ENCODE data around the gene FBN2.
"Not testable (repeated sequence)": the region's sequence is repeated elsewhere in the genome, so short reads cannot be mapped to it uniquely, and the experiment has no call there.

FBN2 gene

GRCh38 chr5:128447224-128447623 lies 90.8 kb downstream of the FBN2 start:
- H3K4me3 Mint-ChIP-seq; H3K36me3 Mint-ChIP-seq; DNase-seq (ENCODE audit: low spot score in 2 of 2); H3K27ac Mint-ChIP-seq; ATAC-seq (ENCODE audit: low read depth); H3K27me3 Mint-ChIP-seq; H3K4me1 Mint-ChIP-seq; H3K9me3 Mint-ChIP-seq: not testable (repeated sequence)

GRCh38 chr5:128441941-128442350 lies 96.1 kb downstream of the FBN2 start:
- ATAC-seq (ENCODE audit: low read depth) (no peak), DNase-seq (ENCODE audit: low spot score in 2 of 2) (no peak)
- Mint-ChIP-seq H3K9me3 (peaks cover 2% of the 10 kb centered on the region), H3K36me3 (no peaks in the 10 kb centered on the region), H3K4me1 (no peaks in the 10 kb centered on the region), H3K4me3 (no peak overlapping the region), H3K27ac (no peak overlapping the region), H3K27me3 (no peaks in the 10 kb centered on the region)

GRCh38 chr5:128441165-128441564 lies 96.9 kb downstream of the FBN2 start:
- no peak overlapping the region for H3K27ac Mint-ChIP-seq
- H3K36me3 Mint-ChIP-seq: no peaks in the 10 kb centered on the region
- no peaks in the 10 kb centered on the region for H3K27me3 Mint-ChIP-seq
- ATAC-seq (ENCODE audit: low read depth): no peak
- H3K4me3 Mint-ChIP-seq: no peak overlapping the region
- no peak for DNase-seq (ENCODE audit: low spot score in 2 of 2)
- H3K9me3 Mint-ChIP-seq: no peaks in the 10 kb centered on the region
- H3K4me1 Mint-ChIP-seq: no peaks in the 10 kb centered on the region

- Mint-ChIP-seq H3K9me3 (no peaks in the 10 kb centered on the region), H3K4me1 (no peaks in the 10 kb centered on the region), H3K27me3 (no peaks in the 10 kb centered on the region), H3K4me3 (no peak overlapping the region), H3K36me3 (no peaks in the 10 kb centered on the region), H3K27ac (no peak overlapping the region)
- DNase-seq (ENCODE audit: low spot score in 2 of 2) (no peak), ATAC-seq (ENCODE audit: low read depth) (no peak)
Observed at GRCh38 chr5:128436749-128437188, 101.3 kb downstream of the FBN2 start.

- Mint-ChIP-seq H3K27ac (no peak overlapping the region), H3K9me3 (no peaks in the 10 kb centered on the region), H3K4me3 (no peak overlapping the region), H3K27me3 (no peaks in the 10 kb centered on the region), H3K4me1 (no peaks in the 10 kb centered on the region), H3K36me3 (no peaks in the 10 kb centered on the region)
- ATAC-seq (ENCODE audit: low read depth) (no peak), DNase-seq (ENCODE audit: low spot score in 2 of 2) (no peak)
Observed at GRCh38 chr5:128435861-128436260, 102.2 kb downstream of the FBN2 start.

GRCh38 chr5:128434993-128435392 lies 103.1 kb downstream of the FBN2 start:
- DNase-seq (ENCODE audit: low spot score in 2 of 2) (no peak), ATAC-seq (ENCODE audit: low read depth) (no peak)
- Mint-ChIP-seq H3K27ac (no peak overlapping the region), H3K4me1 (no peaks in the 10 kb centered on the region), H3K4me3 (no peak overlapping the region), H3K27me3 (no peaks in the 10 kb centered on the region), H3K9me3 (no peaks in the 10 kb centered on the region), H3K36me3 (no peaks in the 10 kb centered on the region)

GRCh38 chr5:128432913-128433440 lies 105.1 kb downstream of the FBN2 start:
- no peak overlapping the region for H3K4me3 Mint-ChIP-seq
- ATAC-seq (ENCODE audit: low read depth) (no peak), DNase-seq (ENCODE audit: low spot score in 2 of 2) (no peak)
- H3K9me3 Mint-ChIP-seq: peaks cover under 1% of the 10 kb centered on the region
- no peaks in the 10 kb centered on the region for H3K36me3 Mint-ChIP-seq
- no peaks in the 10 kb centered on the region for H3K4me1 Mint-ChIP-seq
- no peak overlapping the region for H3K27ac Mint-ChIP-seq
- no peaks in the 10 kb centered on the region for H3K27me3 Mint-ChIP-seq

GRCh38 chr5:128427921-128428320 lies 110.1 kb downstream of the FBN2 start:
- peaks cover 3% of the 10 kb centered on the region for H3K9me3 Mint-ChIP-seq
- no peaks in the 10 kb centered on the region for H3K27me3 Mint-ChIP-seq
- H3K4me3 Mint-ChIP-seq: no peak overlapping the region
- no peaks in the 10 kb centered on the region for H3K4me1 Mint-ChIP-seq
- no peaks in the 10 kb centered on the region for H3K36me3 Mint-ChIP-seq
- no peak for DNase-seq (ENCODE audit: low spot score in 2 of 2)
- no peak overlapping the region for H3K27ac Mint-ChIP-seq
- ATAC-seq (ENCODE audit: low read depth): no peak

- Mint-ChIP-seq H3K27me3 (no peaks in the 10 kb centered on the region), H3K36me3 (no peaks in the 10 kb centered on the region)
- ATAC-seq (ENCODE audit: low read depth): no peak
Observed at GRCh38 chr5:128426090-128426534, 111.9 kb downstream of the FBN2 start.

GRCh38 chr5:128424646-128425045 lies 113.4 kb downstream of the FBN2 start:
- Mint-ChIP-seq H3K27ac (no peak overlapping the region), H3K4me3 (no peak overlapping the region), H3K9me3 (peaks cover 3% of the 10 kb centered on the region), H3K4me1 (no peaks in the 10 kb centered on the region), H3K27me3 (no peaks in the 10 kb centered on the region), H3K36me3 (no peaks in the 10 kb centered on the region)
- DNase-seq (ENCODE audit: low spot score in 2 of 2) (no peak), ATAC-seq (ENCODE audit: low read depth) (no peak)

More at GRCh38 chr5:128426090-128426534, 111.9 kb downstream of the FBN2 start:
- H3K4me3 Mint-ChIP-seq: no peak overlapping the region
- no peaks in the 10 kb centered on the region for H3K4me1 Mint-ChIP-seq
- DNase-seq (ENCODE audit: low spot score in 2 of 2): no peak
- no peak overlapping the region for H3K27ac Mint-ChIP-seq
- peaks cover 3% of the 10 kb centered on the region for H3K9me3 Mint-ChIP-seq

GRCh38 chr5:128422612-128423011 lies 115.4 kb downstream of the FBN2 start:
- no peak overlapping the region for H3K4me3 Mint-ChIP-seq
- ATAC-seq (ENCODE audit: low read depth) (no peak), DNase-seq (ENCODE audit: low spot score in 2 of 2) (no peak)
- H3K36me3 Mint-ChIP-seq: no peaks in the 10 kb centered on the region
- peaks cover 2% of the 10 kb centered on the region for H3K9me3 Mint-ChIP-seq
- no peaks in the 10 kb centered on the region for H3K27me3 Mint-ChIP-seq
- H3K4me1 Mint-ChIP-seq: no peaks in the 10 kb centered on the region
- no peak overlapping the region for H3K27ac Mint-ChIP-seq

GRCh38 chr5:128414469-128414868 lies 123.6 kb downstream of the FBN2 start:
- Mint-ChIP-seq H3K36me3 (no peaks in the 10 kb centered on the region), H3K4me1 (no peaks in the 10 kb centered on the region), H3K27ac (no peak overlapping the region), H3K9me3 (peaks cover 7% of the 10 kb centered on the region), H3K27me3 (no peaks in the 10 kb centered on the region), H3K4me3 (no peak overlapping the region)
- DNase-seq (ENCODE audit: low spot score in 2 of 2) (no peak), ATAC-seq (ENCODE audit: low read depth) (no peak)

- ATAC-seq (ENCODE audit: low read depth): no peak
- Mint-ChIP-seq H3K4me3 (no peak overlapping the region), H3K27ac (no peak overlapping the region), H3K4me1 (no peaks in the 10 kb centered on the region), H3K36me3 (no peaks in the 10 kb centered on the region), H3K27me3 (no peaks in the 10 kb centered on the region), H3K9me3 (peaks cover 7% of the 10 kb centered on the region)
- DNase-seq (ENCODE audit: low spot score in 2 of 2): no peak
Observed at GRCh38 chr5:128413356-128413755, 124.7 kb downstream of the FBN2 start.

GRCh38 chr5:128412145-128412930 lies 125.7 kb downstream of the FBN2 start:
- DNase-seq (ENCODE audit: low spot score in 2 of 2) (no peak), ATAC-seq (ENCODE audit: low read depth) (no peak)
- Mint-ChIP-seq H3K4me1 (no peaks in the 10 kb centered on the region), H3K4me3 (no peak overlapping the region), H3K27ac (no peak overlapping the region), H3K9me3 (peaks cover 5% of the 10 kb centered on the region), H3K36me3 (no peaks in the 10 kb centered on the region), H3K27me3 (no peaks in the 10 kb centered on the region)

Measured in memory B cell (primary cell).